ENCODE measurements around the gene STK38L. TPM values are rescaled to one million over a fixed set of nuclear protein-coding genes. Genes with fewer than 3 reads are reported as not detected.

STK38L gene
- total RNA-seq, 2 donors from 2014 or later, result 28.0 to 29.4 TPM

GRCh38 chr12:27290501-27291168 is 46.5 kb downstream of the STK38L start:
- no peaks in the 10 kb centered on the region for H3K36me3 Mint-ChIP-seq
- ATAC-seq, result no peak
- H3K9me3 Mint-ChIP-seq, result no peaks in the 10 kb centered on the region
- DNase-seq (ENCODE audit: low spot score in 2 of 2), result no peak
- no peak overlapping the region for H3K27ac Mint-ChIP-seq

GRCh38 chr12:27291862-27292261 is 47.8 kb downstream of the STK38L start:
- Mint-ChIP-seq H3K36me3 (no peaks in the 10 kb centered on the region), H3K27ac (no peak overlapping the region), H3K9me3 (no peaks in the 10 kb centered on the region)
- DNase-seq (ENCODE audit: low spot score in 2 of 2) (no peak), ATAC-seq (no peak)

GRCh38 chr12:27292718-27293117 is 48.6 kb downstream of the STK38L start:
- no peak overlapping the region for H3K27ac Mint-ChIP-seq
- ATAC-seq (no peak), DNase-seq (ENCODE audit: low spot score in 2 of 2) (no peak)
- no peaks in the 10 kb centered on the region for H3K36me3 Mint-ChIP-seq
- no peaks in the 10 kb centered on the region for H3K9me3 Mint-ChIP-seq

GRCh38 chr12:27293463-27293862 is 49.4 kb downstream of the STK38L start:
- H3K27ac Mint-ChIP-seq, result peak overlapping the region in 1 of 2 donors; percentile 52
- no peak for ATAC-seq
- no peaks in the 10 kb centered on the region for H3K9me3 Mint-ChIP-seq
- no peak for DNase-seq (ENCODE audit: low spot score in 2 of 2)
- H3K36me3 Mint-ChIP-seq, result no peaks in the 10 kb centered on the region

GRCh38 chr12:27296674-27297073 is 52.6 kb downstream of the STK38L start:
- ATAC-seq (no peak), DNase-seq (ENCODE audit: low spot score in 2 of 2) (no peak)
- no peaks in the 10 kb centered on the region for H3K9me3 Mint-ChIP-seq
- H3K27ac Mint-ChIP-seq, result no peak overlapping the region
- H3K36me3 Mint-ChIP-seq, result no peaks in the 10 kb centered on the region

- H3K36me3 Mint-ChIP-seq, result no peaks in the 10 kb centered on the region
- ATAC-seq, result peak; percentile 46 to 80
- H3K27ac Mint-ChIP-seq, result peak overlapping the region in 1 of 2 donors; percentile 27
- no peak for DNase-seq (ENCODE audit: low spot score in 2 of 2)
- H3K9me3 Mint-ChIP-seq, result no peaks in the 10 kb centered on the region
These were observed 53.5 kb downstream of the STK38L start for GRCh38 chr12:27297566-27297965.

GRCh38 chr12:27299102-27299501 is 55.0 kb downstream of the STK38L start:
- Mint-ChIP-seq H3K27ac (peak overlapping the region; percentile 2 to 27), H3K36me3 (peaks cover 4 to 6% of the 10 kb centered on the region in 2 donors), H3K9me3 (no peaks in the 10 kb centered on the region)
- DNase-seq (ENCODE audit: low spot score in 2 of 2) (no peak), ATAC-seq (no peak)

GRCh38 chr12:27300226-27300625 is 56.1 kb downstream of the STK38L start:
- no peaks in the 10 kb centered on the region for H3K9me3 Mint-ChIP-seq
- ATAC-seq, result no peak

GRCh38 chr12:27303139-27304111 is 59.3 kb downstream of the STK38L start:
- Mint-ChIP-seq H3K27ac (no peak overlapping the region), H3K9me3 (no peaks in the 10 kb centered on the region), H3K36me3 (peaks cover 4 to 6% of the 10 kb centered on the region in 2 donors)
- no peak for DNase-seq (ENCODE audit: low spot score in 2 of 2)
- no peak for ATAC-seq

More at GRCh38 chr12:27300226-27300625, 56.1 kb downstream of the STK38L start:
- no peak for DNase-seq (ENCODE audit: low spot score in 2 of 2)
- Mint-ChIP-seq H3K27ac (peak overlapping the region in 1 of 2 donors; percentile 19), H3K36me3 (peaks cover 4 to 6% of the 10 kb centered on the region in 2 donors)

- ATAC-seq, result no peak
These were observed 60.8 kb downstream of the STK38L start for GRCh38 chr12:27304856-27305255.

GRCh38 chr12:27305673-27306456 is 61.8 kb downstream of the STK38L start:
- no peak overlapping the region for H3K27ac Mint-ChIP-seq
- peaks cover 4 to 6% of the 10 kb centered on the region in 2 donors for H3K36me3 Mint-ChIP-seq
- ATAC-seq (no peak), DNase-seq (ENCODE audit: low spot score in 2 of 2) (no peak)
- H3K9me3 Mint-ChIP-seq, result no peaks in the 10 kb centered on the region

More at GRCh38 chr12:27304856-27305255, 60.8 kb downstream of the STK38L start:
- Mint-ChIP-seq H3K27ac (no peak overlapping the region), H3K9me3 (no peaks in the 10 kb centered on the region), H3K36me3 (peaks cover 4 to 6% of the 10 kb centered on the region in 2 donors)
- no peak for DNase-seq (ENCODE audit: low spot score in 2 of 2)

- H3K36me3 Mint-ChIP-seq, result no peaks in the 10 kb centered on the region
- H3K9me3 Mint-ChIP-seq, result no peaks in the 10 kb centered on the region
- ATAC-seq, result no peak
- H3K27ac Mint-ChIP-seq, result peak overlapping the region in 1 of 2 donors; percentile 33
- DNase-seq (ENCODE audit: low spot score in 2 of 2), result no peak
These were observed 65.4 kb downstream of the STK38L start for GRCh38 chr12:27309293-27309994.

GRCh38 chr12:27309995-27310315 is 65.9 kb downstream of the STK38L start:
- ATAC-seq, result no peak

GRCh38 chr12:27316947-27317346 is 72.9 kb downstream of the STK38L start:
- H3K27ac Mint-ChIP-seq, result no peak overlapping the region
- no peak for ATAC-seq

More at GRCh38 chr12:27309995-27310315, 65.9 kb downstream of the STK38L start:
- no peak for DNase-seq (ENCODE audit: low spot score in 2 of 2)
- Mint-ChIP-seq H3K36me3 (no peaks in the 10 kb centered on the region), H3K9me3 (no peaks in the 10 kb centered on the region), H3K27ac (peak overlapping the region in 1 of 2 donors; percentile 33)

GRCh38 chr12:27319409-27319808 is 75.3 kb downstream of the STK38L start:
- Mint-ChIP-seq H3K36me3 (no peaks in the 10 kb centered on the region), H3K9me3 (no peaks in the 10 kb centered on the region), H3K27ac (no peak overlapping the region)
- no peak for DNase-seq (ENCODE audit: low spot score in 2 of 2)
- no peak for ATAC-seq

More at GRCh38 chr12:27316947-27317346, 72.9 kb downstream of the STK38L start:
- H3K9me3 Mint-ChIP-seq, result no peaks in the 10 kb centered on the region
- no peaks in the 10 kb centered on the region for H3K36me3 Mint-ChIP-seq
- no peak for DNase-seq (ENCODE audit: low spot score in 2 of 2)

- Mint-ChIP-seq H3K36me3 (no peaks in the 10 kb centered on the region), H3K27ac (no peak overlapping the region), H3K9me3 (no peaks in the 10 kb centered on the region)
- DNase-seq (ENCODE audit: low spot score in 2 of 2) (no peak), ATAC-seq (no peak)
These were observed 75.8 kb downstream of the STK38L start for GRCh38 chr12:27319848-27320247.

All from activated naive CD4-positive, alpha-beta T cell treated with anti-CD3 and anti-CD28 coated beads, Interleukin-2, amount 50 U/mL, for 72 hours (primary cell).